IMR-90 (cell line): Measurements from ENCODE around the gene PRDM1. TPM values are rescaled to one million over a fixed set of nuclear protein-coding genes. Genes with fewer than 3 reads are reported as not detected.

ENCODE experiments used
- ATAC-seq: fragments of 200-7000 bp; cut with Tn5 transposase; 2 replicates; pipeline ENCODE4 v1.9.1; 2020; ENCODE audit warnings: low read depth, mild to moderate bottlenecking, moderate library complexity
- BruUV-seq: library from RNA; stranded (reverse); fragments of 400-500 nt; replicated peaks from 2 replicates; lab custom pipeline; 2021; lab: Mats Ljungman, UMichigan
- CTCF ChIA-PET: fragments of 300-600 bp; formaldehyde crosslinking; extraction: SDS; loops from one replicate; lab custom pipeline; 2021; ENCODE audit warnings: antibody characterized with exemption; lab: Yijun Ruan, JAX
- POLR2A ChIA-PET: fragments of 300-600 bp; sonication (Branson Sonifier 250); formaldehyde crosslinking; loops from one replicate; lab custom pipeline; 2022; ENCODE audit warnings: antibody characterized with exemption; ENCODE audit not compliant: unreplicated experiment; lab: Charles Lee
- DNase-seq: peaks from one replicate; pipeline ENCODE4 v3.0.0; 2013
- H2AFZ ChIP-seq: replicated peaks from 2 replicates; pipeline ENCODE3; 2013; ENCODE audit warnings: low read length, mild to moderate bottlenecking; ENCODE audit not compliant: poor library complexity
- H2AK5ac ChIP-seq: 2 replicates; pipeline ENCODE4 v1.6.1; 2013; ENCODE audit warnings: low read depth, low read length, inconsistent platforms
- H2AK9ac ChIP-seq: replicated peaks from 2 replicates; pipeline ENCODE3; 2013; ENCODE audit warnings: mild to moderate bottlenecking, low read depth, low read length, moderate library complexity; ENCODE audit not compliant: poor library complexity
- H2BK120ac ChIP-seq: 2 replicates; pipeline ENCODE4 v1.6.1; 2013; ENCODE audit warnings: low read depth, low read length, inconsistent platforms
- H2BK15ac ChIP-seq: 3 replicates; pipeline ENCODE4 v1.6.1; 2013; ENCODE audit warnings: low read depth, low read length, inconsistent platforms
- H2BK20ac ChIP-seq: 2 replicates; pipeline ENCODE4 v1.6.1; 2013; ENCODE audit warnings: low read depth, mild to moderate bottlenecking, inconsistent platforms, low read length, moderate library complexity
- H2BK5ac ChIP-seq: 2 replicates; pipeline ENCODE4 v1.6.1; 2013; ENCODE audit warnings: mild to moderate bottlenecking, low read depth, low read length, inconsistent platforms; ENCODE audit not compliant: poor library complexity, severe bottlenecking
- H3K14ac ChIP-seq: replicated peaks from 2 replicates; pipeline ENCODE4 v1.6.1; 2013; ENCODE audit warnings: low read depth, low read length, inconsistent platforms
- H3K18ac ChIP-seq: 2 replicates; pipeline ENCODE4 v1.6.1; 2013; ENCODE audit warnings: low read depth, low read length, control low read depth
- H3K23ac ChIP-seq: 2 replicates; pipeline ENCODE4 v1.6.1; 2013; ENCODE audit warnings: low read depth, low read length, inconsistent platforms
- H3K27ac ChIP-seq: 2 replicates; pipeline ENCODE4 v1.5.1; 2013; ENCODE audit warnings: mild to moderate bottlenecking, control low read depth, low read length; ENCODE audit not compliant: insufficient read depth
- H3K27me3 ChIP-seq: 2 replicates; pipeline ENCODE4 v1.6.1; 2013; ENCODE audit warnings: low read length; ENCODE audit not compliant: control insufficient read depth, insufficient read depth
- H3K36me3 ChIP-seq: 2 replicates; pipeline ENCODE4 v1.6.1; 2013; ENCODE audit warnings: low read length, mixed read lengths; ENCODE audit not compliant: control insufficient read depth, insufficient read depth
- H3K4ac ChIP-seq: 2 replicates; pipeline ENCODE4 v1.6.1; 2013; ENCODE audit warnings: low read depth, low read length, inconsistent platforms
- H3K4me1 ChIP-seq: 2 replicates; pipeline ENCODE4 v1.6.1; 2013; ENCODE audit warnings: low read length, mixed read lengths; ENCODE audit not compliant: control insufficient read depth, insufficient read depth
- H3K4me2 ChIP-seq: 2 replicates; pipeline ENCODE4 v1.6.1; 2013; ENCODE audit warnings: low read depth, mild to moderate bottlenecking, control low read depth, low read length, moderate library complexity
- H3K4me3 ChIP-seq: 2 replicates; pipeline ENCODE4 v1.5.1; 2013; ENCODE audit warnings: low read depth, mild to moderate bottlenecking, control low read depth, low read length, moderate library complexity; ENCODE audit not compliant: insufficient read depth
- H3K56ac ChIP-seq: 2 replicates; pipeline ENCODE4 v1.6.1; 2013; ENCODE audit warnings: low read length, inconsistent platforms; ENCODE audit not compliant: insufficient read depth; ENCODE audit errors: extremely low read depth
- H3K79me1 ChIP-seq, 2 experiments: 2 replicates each; pipeline ENCODE4 v1.6.1; 2013; ENCODE audit warnings: low read length in 2 of 2, inconsistent platforms in 1 of 2, low read depth in 1 of 2
- H3K9ac ChIP-seq: 2 replicates; pipeline ENCODE4 v1.6.1; 2013; ENCODE audit warnings: low read depth, low read length, control low read depth
- H3K9me1 ChIP-seq: 2 replicates; pipeline ENCODE4 v1.6.1; 2013; ENCODE audit warnings: low read length, inconsistent platforms; ENCODE audit not compliant: insufficient read depth
- H3K9me3 ChIP-seq: 2 replicates; pipeline ENCODE4 v1.6.1; 2013; ENCODE audit warnings: low read length; ENCODE audit not compliant: control insufficient read depth, insufficient read depth
- H4K20me1 ChIP-seq: 2 replicates; pipeline ENCODE4 v1.6.1; 2013; ENCODE audit warnings: low read length, inconsistent platforms; ENCODE audit not compliant: insufficient read depth
- H4K5ac ChIP-seq: 2 replicates; pipeline ENCODE4 v1.6.1; 2013; ENCODE audit warnings: mild to moderate bottlenecking, low read depth, low read length, control low read depth
- H4K8ac ChIP-seq, 2 experiments: 2 replicates each; pipeline ENCODE4 v1.6.1; 2013; ENCODE audit warnings: low read depth in 2 of 2, low read length in 2 of 2, control low read depth in 1 of 2, inconsistent platforms in 1 of 2
- H4K91ac ChIP-seq: 2 replicates; pipeline ENCODE4 v1.6.1; 2013; ENCODE audit warnings: low read depth, low read length, inconsistent platforms; ENCODE audit not compliant: insufficient read depth
- BHLHE40 ChIP-seq: fragments of 150-350 bp; IDR thresholded peaks from 2 replicates; pipeline ENCODE4 v1.6.1; 2016; ENCODE audit warnings: mild to moderate bottlenecking, low read depth, low read length
- CEBPB ChIP-seq: IDR thresholded peaks from 2 replicates; pipeline ENCODE4 v1.6.1; 2012; ENCODE audit warnings: low read depth, low read length, improper control_type of control experiment
- CHD1 ChIP-seq: IDR thresholded peaks from 2 replicates; pipeline ENCODE4 v1.6.1; 2012; ENCODE audit warnings: low read depth, low read length, improper control_type of control experiment
- CTCF ChIP-seq: conservative IDR thresholded peaks from 2 replicates; pipeline ENCODE4 v1.5.1; 2012; ENCODE audit warnings: mild to moderate bottlenecking, low read depth, low read length, improper control_type of control experiment
- FOS ChIP-seq: fragments of 150-350 bp; IDR thresholded peaks from 2 replicates; pipeline ENCODE4 v1.6.1; 2016; ENCODE audit warnings: low read depth, low read length
- MAFK ChIP-seq: IDR thresholded peaks from 2 replicates; pipeline ENCODE4 v1.6.1; 2012; ENCODE audit warnings: low read depth, low read length, improper control_type of control experiment
- MAZ ChIP-seq: IDR thresholded peaks from 2 replicates; pipeline ENCODE4 v1.6.1; 2012; ENCODE audit warnings: low read depth, mild to moderate bottlenecking, low read length, improper control_type of control experiment, moderate library complexity, borderline replicate concordance
- MXI1 ChIP-seq: IDR thresholded peaks from 2 replicates; pipeline ENCODE4 v1.6.1; 2012; ENCODE audit warnings: low read depth, mild to moderate bottlenecking, low read length, moderate library complexity, borderline replicate concordance
- NFE2L2 ChIP-seq: fragments of 150-350 bp; IDR thresholded peaks from 2 replicates; pipeline ENCODE4 v1.6.1; 2016; ENCODE audit warnings: low read depth, mild to moderate bottlenecking, low read length
- POLR2A ChIP-seq: IDR thresholded peaks from 2 replicates; pipeline ENCODE4 v1.6.1; 2012; ENCODE audit warnings: mild to moderate bottlenecking, low read depth, low read length
- RAD21 ChIP-seq: IDR thresholded peaks from 2 replicates; pipeline ENCODE4 v1.6.1; 2012; ENCODE audit warnings: low read length, improper control_type of control experiment
- RCOR1 ChIP-seq: IDR thresholded peaks from 2 replicates; pipeline ENCODE4 v1.6.1; 2012; ENCODE audit warnings: mild to moderate bottlenecking, low read length, improper control_type of control experiment; ENCODE audit not compliant: insufficient replicate concordance
- RFX5 ChIP-seq: IDR thresholded peaks from 2 replicates; pipeline ENCODE4 v1.8.0; 2012; ENCODE audit warnings: low read depth, mild to moderate bottlenecking, low read length, moderate library complexity
- SMC3 ChIP-seq: fragments of 150-350 bp; IDR thresholded peaks from 2 replicates; pipeline ENCODE4 v1.6.1; 2016; ENCODE audit warnings: low read depth, mild to moderate bottlenecking, antibody characterized with exemption, low read length, moderate library complexity
- WGBS, 2 experiments: methylation state at CpG; one replicate each; pipeline versions ENCODE4 v1.1.5 to v1.1.7; 2013; ENCODE audit warnings: missing lambda C conversion rate in 2 of 2; ENCODE audit not compliant: insufficient read length in 1 of 2; ENCODE audit errors: extremely low coverage in 2 of 2; 5-methylcytosine and 5-hydroxymethylcytosine counted together
- dilution Hi-C: fragments of 300-500 bp; cut with HindIII; formaldehyde crosslinking; loops from one replicate; pipeline ENCODE4 v1.14.3; 2018; ENCODE audit warnings: low sequenced_read_pairs; ENCODE audit not compliant: unreplicated experiment
- in situ Hi-C: fragments of 300-500 bp; cut with MboI; formaldehyde crosslinking; loops from 3 replicates; pipeline ENCODE4 v1.14.3; 2019; ENCODE audit warnings: low sequenced_read_pairs, inconsistent platforms, mixed read lengths
- intact Hi-C: fragments of 100-400 bp; cut with micrococcal nuclease; formaldehyde crosslinking; loops from 2 replicates; pipeline ENCODE4 v1.10.0; 2022
- polyA plus RNA-seq, 3 experiments: library from polyadenylated mRNA; depleted of rRNA; stranded (reverse); fragments of >200 nt; gene quantifications; 2 replicates each; pipeline ENCODE4 v1.2.3, GENCODE V29; 2012; ENCODE audit warnings: low replicate concordance in 1 of 3
- total RNA-seq: library from RNA; depleted of rRNA; stranded (reverse); fragments of >200 nt; gene quantifications from 2 replicates; pipeline ENCODE4 v1.2.3, GENCODE V29; 2012
- TF ChIP-seq, protein P1 (sequence below): fragments of 150-350 bp; IDR thresholded peaks from 2 replicates; pipeline ENCODE4 v1.6.1; 2016; ENCODE audit warnings: low read depth, mild to moderate bottlenecking, low read length, moderate library complexity, borderline replicate concordance
- TF ChIP-seq, protein P2 (sequence below): fragments of 150-350 bp; IDR thresholded peaks from 2 replicates; pipeline ENCODE4 v1.6.1; 2017; ENCODE audit warnings: mild to moderate bottlenecking, antibody characterized with exemption, low read length, low read depth

PRDM1 gene
- total and polyA plus RNA-seq, 2 of the 4 experiments (the other 2 are of a cell fraction): 2.3 to 3.0 TPM

DNA sequence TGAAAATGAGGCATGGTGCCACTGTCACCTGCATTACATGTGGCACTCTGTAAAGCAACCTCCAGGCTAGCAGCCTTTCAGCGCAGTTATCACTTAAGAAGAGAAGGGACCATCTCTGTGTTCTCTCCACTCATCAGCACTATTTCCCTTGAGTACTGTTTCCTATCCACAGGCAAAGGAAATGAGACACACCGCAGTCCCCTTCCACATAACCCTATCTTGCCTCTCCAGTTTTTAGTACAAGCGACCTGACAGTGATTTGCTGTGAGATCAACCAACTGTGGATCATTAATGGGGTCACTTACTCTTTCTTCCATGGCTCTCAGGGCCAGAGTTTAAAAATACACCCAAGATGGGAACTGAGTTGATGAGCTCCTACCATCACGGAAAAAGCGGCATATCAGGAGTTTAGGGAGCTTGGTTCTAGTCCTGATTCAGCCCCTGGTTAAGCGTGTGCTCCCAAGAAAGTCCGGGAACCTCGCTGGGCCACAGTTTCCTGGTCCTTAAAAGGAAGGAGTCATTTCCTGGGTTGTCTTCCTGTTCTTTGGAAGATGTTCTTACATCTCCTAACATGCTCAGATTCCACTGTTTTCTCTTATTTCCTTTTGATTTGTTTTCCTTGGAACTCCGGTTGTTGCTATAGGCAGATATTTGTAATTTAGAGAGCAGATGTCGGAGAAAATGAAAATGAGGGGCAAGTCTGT is 27.3 kb downstream of the PRDM1 start:
- no peaks in the 10 kb centered on the region for H3K27me3 ChIP-seq
- no peak overlapping the region for H3K23ac ChIP-seq
- no peak overlapping the region for H2BK5ac ChIP-seq
- H3K56ac ChIP-seq: no peak overlapping the region
- in situ Hi-C loops: no loop called here
- no peak overlapping the region for H2AK5ac ChIP-seq
- no peak overlapping the region for H4K5ac ChIP-seq
- H3K27ac ChIP-seq: no peak overlapping the region
- dilution Hi-C loops: no loop called here
- no peak for TF ChIP-seq MXI1
- TF ChIP-seq BHLHE40: no peak
- TF ChIP-seq MAZ: no peak
- no peak for TF ChIP-seq MAFK
- TF ChIP-seq FOS: no peak
- no peak for TF ChIP-seq RCOR1
- no peak for TF ChIP-seq CHD1
- TF ChIP-seq NFE2L2: no peak
- no peak for TF ChIP-seq CEBPB
- TF ChIP-seq RAD21: no peak
- TF ChIP-seq, protein P1, sequence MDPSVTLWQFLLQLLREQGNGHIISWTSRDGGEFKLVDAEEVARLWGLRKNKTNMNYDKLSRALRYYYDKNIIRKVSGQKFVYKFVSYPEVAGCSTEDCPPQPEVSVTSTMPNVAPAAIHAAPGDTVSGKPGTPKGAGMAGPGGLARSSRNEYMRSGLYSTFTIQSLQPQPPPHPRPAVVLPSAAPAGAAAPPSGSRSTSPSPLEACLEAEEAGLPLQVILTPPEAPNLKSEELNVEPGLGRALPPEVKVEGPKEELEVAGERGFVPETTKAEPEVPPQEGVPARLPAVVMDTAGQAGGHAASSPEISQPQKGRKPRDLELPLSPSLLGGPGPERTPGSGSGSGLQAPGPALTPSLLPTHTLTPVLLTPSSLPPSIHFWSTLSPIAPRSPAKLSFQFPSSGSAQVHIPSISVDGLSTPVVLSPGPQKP: no peak
- TF ChIP-seq, protein P2, sequence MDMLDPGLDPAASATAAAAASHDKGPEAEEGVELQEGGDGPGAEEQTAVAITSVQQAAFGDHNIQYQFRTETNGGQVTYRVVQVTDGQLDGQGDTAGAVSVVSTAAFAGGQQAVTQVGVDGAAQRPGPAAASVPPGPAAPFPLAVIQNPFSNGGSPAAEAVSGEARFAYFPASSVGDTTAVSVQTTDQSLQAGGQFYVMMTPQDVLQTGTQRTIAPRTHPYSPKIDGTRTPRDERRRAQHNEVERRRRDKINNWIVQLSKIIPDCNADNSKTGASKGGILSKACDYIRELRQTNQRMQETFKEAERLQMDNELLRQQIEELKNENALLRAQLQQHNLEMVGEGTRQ: no peak
- TF ChIP-seq CTCF: no peak
- no peak for TF ChIP-seq RFX5
- no peak for TF ChIP-seq SMC3
- TF ChIP-seq POLR2A: no peak
- H2BK15ac ChIP-seq: no peak overlapping the region; the same call in 2 of the 3 replicates
- no peak overlapping the region for H3K4ac ChIP-seq
- 100% methylated on average over 4 of the region's 10 CpGs; no CpG with 5 or more reads in 1 of the 2 experiments for WGBS, 2 experiments
- DNase-seq: no peak
- intact Hi-C loops: no loop called here
- no peak overlapping the region for H3K4me3 ChIP-seq
- no peak for ATAC-seq
- BruUV-seq: no TSS peak
- CTCF ChIA-PET: no interaction called here
- no peak overlapping the region for H3K9ac ChIP-seq
- H3K14ac ChIP-seq: no peak overlapping the region
- peak overlapping the region; percentile 53 for H2AFZ ChIP-seq
- no peak overlapping the region for H4K91ac ChIP-seq
- 0 out of 2 replicates have a peak, but pooled peaks cover 3% of the 10 kb centered on the region for H3K9me1 ChIP-seq
- H3K4me2 ChIP-seq: no peak overlapping the region
- no peak overlapping the region for H2BK20ac ChIP-seq
- H3K4me1 ChIP-seq: peaks cover 4% of the 10 kb centered on the region; the same call in 1 of the 2 replicates
- H3K36me3 ChIP-seq: no peaks in the 10 kb centered on the region
- H2BK120ac ChIP-seq: no peak overlapping the region
- POLR2A ChIA-PET: no interaction called here
- H2AK9ac ChIP-seq: no peak overlapping the region
- peaks cover 0 to under 1% of the 10 kb centered on the region in 2 experiments; a peak in 1 of 4 replicates for H3K79me1 ChIP-seq
- H4K20me1 ChIP-seq: no peaks in the 10 kb centered on the region
- H3K9me3 ChIP-seq: no peaks in the 10 kb centered on the region
- no peak overlapping the region for H3K18ac ChIP-seq
- no peak overlapping the region for H4K8ac ChIP-seq
